ENCODE measurements around the gene DDX1.

DDX1 gene

DNA sequence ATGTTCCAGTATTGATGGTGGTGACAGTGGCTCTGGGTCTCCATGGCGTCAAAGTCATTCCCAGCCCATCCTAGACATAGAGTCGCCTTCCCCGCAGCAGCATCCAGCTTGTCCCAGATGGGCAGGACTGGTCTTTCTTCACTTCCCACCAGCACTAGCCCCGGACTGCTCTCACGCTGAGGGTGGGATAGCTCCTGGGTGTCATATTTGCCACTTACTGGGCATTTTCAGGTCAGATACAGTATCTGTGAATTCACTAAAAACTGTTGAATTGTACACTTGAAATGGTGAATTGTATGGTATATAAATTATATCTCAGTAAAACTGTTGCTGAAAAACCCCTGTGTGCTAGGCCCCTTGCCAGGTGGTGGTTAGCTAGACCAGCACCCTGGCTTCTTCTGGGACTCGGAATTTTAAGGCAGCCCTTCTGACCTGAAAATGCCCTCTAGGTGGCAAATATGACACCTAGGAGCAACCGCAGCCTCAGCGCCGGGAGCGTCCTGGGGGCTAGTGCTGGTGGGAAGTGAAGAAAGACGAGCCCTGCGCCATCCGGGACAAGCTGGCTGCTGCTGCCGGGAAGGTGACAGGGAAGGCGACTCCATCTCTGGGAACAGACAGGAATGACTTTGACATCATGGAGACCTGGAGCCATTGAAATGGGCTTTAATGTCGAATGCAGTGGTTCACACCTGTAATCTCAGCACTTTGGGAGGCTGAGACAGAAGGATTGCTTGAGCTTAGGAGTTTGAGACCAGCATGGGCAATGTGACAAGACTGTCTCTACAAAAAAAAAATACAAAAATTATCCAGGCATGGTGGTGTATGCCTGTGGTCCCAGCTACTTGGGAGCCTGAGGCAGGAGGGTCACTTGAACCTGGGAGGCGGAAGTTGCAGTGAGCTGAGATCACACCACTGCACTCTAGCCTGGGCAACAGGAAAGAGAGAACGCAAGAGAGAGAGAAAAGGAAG, 56.2 kb downstream of the DDX1 start:
- no peak overlapping the region for H3K27ac ChIP-seq
- TF ChIP-seq CTCF (conservative IDR thresholded peaks at IDR 0.05), result no peak

DNA sequence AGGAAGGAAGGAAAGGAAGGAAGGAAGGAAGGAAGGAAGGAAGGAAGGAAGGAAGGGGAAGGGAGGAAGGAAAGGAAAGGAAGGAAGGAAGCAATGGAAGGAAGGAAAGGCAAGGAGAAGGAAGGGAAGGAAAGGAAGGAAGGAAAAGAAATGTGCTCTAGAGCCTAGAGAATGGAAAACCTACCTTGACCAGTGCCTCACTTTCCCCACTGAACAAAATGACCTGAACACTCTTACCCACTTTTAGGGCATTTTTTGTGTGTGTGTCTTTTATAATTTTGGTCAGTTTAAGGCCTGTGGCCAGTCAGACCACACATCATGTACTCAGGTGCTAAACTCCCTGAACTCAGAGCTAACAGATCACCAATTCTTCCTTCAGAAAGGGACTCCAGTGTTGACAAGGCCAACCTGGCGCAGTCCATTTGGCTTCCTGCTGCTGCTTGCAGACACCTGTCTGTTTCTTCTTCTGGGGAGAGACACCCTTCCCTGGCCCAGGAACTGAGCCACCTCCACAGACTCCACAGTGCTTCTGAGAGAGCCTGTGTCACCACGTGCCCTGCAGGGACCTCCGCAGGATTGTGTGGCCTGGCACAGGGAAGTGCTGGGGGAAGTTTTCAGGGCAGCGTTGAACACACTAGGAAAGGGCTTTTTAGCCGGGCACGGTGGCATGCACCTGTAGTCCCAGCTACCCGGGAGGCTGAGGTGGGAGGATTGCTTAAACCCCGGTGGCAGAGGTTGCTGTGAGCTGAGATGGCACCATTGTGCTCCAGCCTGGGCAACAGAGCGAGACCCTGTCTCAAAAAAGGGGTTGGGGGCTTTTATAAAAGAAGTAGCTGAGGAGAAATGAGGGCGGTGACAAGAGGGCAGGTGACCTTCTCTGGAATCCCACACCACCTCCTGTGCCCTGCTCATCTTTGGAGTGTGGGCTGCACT, 57.2 kb downstream of the DDX1 start:
- no peak for TF ChIP-seq CTCF (conservative IDR thresholded peaks at IDR 0.05)
- H3K27ac ChIP-seq, result no peak overlapping the region

GRCh38 chr2:15649561-15650255, 58.0 kb downstream of the DDX1 start:
- TF ChIP-seq CTCF (conservative IDR thresholded peaks at IDR 0.05), result no peak
- no peak overlapping the region for H3K27ac ChIP-seq

GRCh38 chr2:15650616-15651366, 59.1 kb downstream of the DDX1 start:
- H3K27ac ChIP-seq, result no peak overlapping the region
- TF ChIP-seq CTCF (conservative IDR thresholded peaks at IDR 0.05), result no peak

DNA sequence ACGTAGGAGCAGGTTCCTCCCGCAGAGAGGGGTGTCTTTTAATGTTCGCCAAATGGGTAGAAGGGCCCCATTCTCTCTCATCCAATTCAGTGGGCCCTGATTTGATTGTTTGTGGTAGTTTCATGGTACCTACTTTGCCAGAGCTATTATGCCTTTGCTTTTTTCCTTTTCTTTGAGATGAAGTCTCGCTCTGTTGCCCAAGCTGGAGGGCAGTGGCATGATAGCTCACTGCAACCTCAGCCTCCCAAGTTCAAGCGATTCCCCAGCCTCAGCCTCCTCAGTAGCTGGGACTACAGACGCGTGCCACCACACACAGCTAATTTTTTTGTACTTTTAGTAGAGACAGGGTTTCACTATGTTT, 59.7 kb downstream of the DDX1 start:
- no peak overlapping the region for H3K27ac ChIP-seq
- no peak for TF ChIP-seq CTCF (conservative IDR thresholded peaks at IDR 0.05)

DNA sequence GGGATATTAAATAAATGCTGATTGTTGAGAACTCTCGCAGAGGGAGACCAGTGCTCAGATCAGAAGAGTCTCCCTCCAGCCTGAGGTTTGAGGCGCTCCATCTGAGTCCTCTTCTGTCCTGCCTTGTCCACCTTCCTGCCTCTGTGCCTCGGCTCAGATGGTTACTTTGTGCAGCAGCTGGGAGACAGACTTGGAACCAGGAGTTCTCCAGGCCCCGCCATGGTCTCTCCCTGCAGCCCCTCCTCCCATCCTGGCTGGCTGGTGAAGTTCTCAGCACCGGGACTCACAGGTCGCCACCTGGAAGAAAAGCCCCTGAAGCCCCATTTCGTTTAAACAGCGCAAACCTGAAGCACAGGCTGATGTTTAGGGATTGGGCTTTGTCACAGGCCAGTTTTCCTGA, 60.6 kb downstream of the DDX1 start:
- H3K27ac ChIP-seq, result no peak overlapping the region
- no peak for TF ChIP-seq CTCF (conservative IDR thresholded peaks at IDR 0.05)

All from VCaP (cell line).